GM06990 (cell line): ENCODE results near the gene RASSF8.
A peak's percentile ranks its signal among the peaks of the same experiment; 100 is the strongest.

Experiments
- DNase-seq: peaks from one replicate; pipeline ENCODE4 v3.0.0-alpha.2; 2011; ENCODE audit not compliant: insufficient read length; ENCODE audit errors: extremely low read depth
- H3K27me3 ChIP-seq: replicated peaks from 2 replicates; pipeline ENCODE4 v1.6.0; 2011; ENCODE audit warnings: low read length; ENCODE audit not compliant: control insufficient read depth, insufficient read depth
- H3K36me3 ChIP-seq: 2 replicates; pipeline ENCODE4 v1.5.1; 2011; ENCODE audit warnings: low read length; ENCODE audit not compliant: control insufficient read depth, insufficient read depth
- H3K4me3 ChIP-seq: replicated peaks from 2 replicates; pipeline ENCODE4 v1.5.1; 2011; ENCODE audit warnings: low read depth, mild to moderate bottlenecking, control low read depth, low read length
- TF ChIP-seq, protein P1 (sequence below): IDR thresholded peaks from 2 replicates; pipeline ENCODE4 v1.5.1; 2011; ENCODE audit warnings: low read length, control low read depth, mild to moderate bottlenecking, inconsistent platforms; ENCODE audit not compliant: insufficient read depth, poor library complexity, severe bottlenecking

The RASSF8 gene

DNA sequence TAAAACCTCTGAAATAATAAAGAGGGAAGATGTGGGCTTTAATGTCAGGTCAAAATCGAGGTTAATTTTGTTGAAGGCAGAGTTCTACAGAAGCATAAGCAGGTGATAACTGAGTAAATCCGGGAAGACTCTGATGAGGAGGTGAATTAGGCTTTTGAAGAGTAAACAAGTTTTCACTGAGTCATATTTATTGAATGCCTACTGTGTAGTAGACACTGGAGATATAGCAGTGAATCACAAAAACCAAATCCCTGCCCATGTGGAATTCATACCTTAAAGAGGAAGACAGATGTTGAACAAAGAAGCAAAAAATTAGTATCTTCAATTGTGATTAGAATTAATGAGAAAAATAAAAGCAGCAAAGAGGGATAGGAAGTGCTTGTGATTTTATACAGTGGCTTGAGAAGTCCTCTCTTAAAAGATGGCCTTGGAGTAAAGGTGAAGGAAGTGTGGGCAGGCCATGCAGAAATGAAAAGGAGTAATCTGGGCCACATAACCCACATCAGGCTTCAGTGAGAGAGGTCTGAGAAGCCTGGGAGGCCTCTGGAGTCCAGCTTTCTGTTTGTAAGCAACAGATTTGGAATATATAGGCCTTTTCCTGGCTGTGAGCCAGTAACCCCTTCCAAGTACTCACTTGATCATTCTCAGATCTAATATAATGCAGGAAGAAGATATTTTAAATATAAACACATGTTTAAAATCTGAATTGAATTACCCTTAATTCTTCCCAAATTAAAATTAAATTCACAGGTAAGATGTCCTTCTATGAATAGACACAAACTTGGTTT lies 119.6 kb downstream of the RASSF8 start:
- DNase-seq, result no peak
- Histone ChIP-seq H3K27me3 (no peaks in the 10 kb centered on the region), H3K4me3 (no peak overlapping the region), H3K36me3 (no peaks in the 10 kb centered on the region)
- TF ChIP-seq, protein P1, sequence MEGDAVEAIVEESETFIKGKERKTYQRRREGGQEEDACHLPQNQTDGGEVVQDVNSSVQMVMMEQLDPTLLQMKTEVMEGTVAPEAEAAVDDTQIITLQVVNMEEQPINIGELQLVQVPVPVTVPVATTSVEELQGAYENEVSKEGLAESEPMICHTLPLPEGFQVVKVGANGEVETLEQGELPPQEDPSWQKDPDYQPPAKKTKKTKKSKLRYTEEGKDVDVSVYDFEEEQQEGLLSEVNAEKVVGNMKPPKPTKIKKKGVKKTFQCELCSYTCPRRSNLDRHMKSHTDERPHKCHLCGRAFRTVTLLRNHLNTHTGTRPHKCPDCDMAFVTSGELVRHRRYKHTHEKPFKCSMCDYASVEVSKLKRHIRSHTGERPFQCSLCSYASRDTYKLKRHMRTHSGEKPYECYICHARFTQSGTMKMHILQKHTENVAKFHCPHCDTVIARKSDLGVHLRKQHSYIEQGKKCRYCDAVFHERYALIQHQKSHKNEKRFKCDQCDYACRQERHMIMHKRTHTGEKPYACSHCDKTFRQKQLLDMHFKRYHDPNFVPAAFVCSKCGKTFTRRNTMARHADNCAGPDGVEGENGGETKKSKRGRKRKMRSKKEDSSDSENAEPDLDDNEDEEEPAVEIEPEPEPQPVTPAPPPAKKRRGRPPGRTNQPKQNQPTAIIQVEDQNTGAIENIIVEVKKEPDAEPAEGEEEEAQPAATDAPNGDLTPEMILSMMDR, result no peak

DNA sequence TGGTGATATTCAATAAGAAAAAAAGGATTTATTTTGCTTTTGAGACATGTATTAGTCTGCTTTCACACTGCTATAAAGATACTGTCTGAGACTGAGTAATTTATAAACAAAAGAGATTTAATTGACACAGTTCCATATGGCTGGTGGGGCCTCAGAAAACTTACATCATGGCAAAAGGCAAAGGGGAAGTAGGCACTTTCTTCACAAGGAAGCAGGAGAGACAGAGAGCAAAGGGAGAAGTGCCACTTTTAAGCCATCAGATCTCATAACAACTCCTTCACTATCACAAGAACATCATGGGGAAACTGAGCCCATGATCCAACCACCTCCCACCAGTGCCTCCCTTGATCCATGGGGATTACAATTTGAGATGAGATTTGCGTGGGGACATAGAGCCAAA lies 122.4 kb downstream of the RASSF8 start:
- TF ChIP-seq, protein P1, result no peak
- Histone ChIP-seq H3K4me3 (no peak overlapping the region), H3K27me3 (no peaks in the 10 kb centered on the region), H3K36me3 (no peaks in the 10 kb centered on the region)
- no peak for DNase-seq

DNA sequence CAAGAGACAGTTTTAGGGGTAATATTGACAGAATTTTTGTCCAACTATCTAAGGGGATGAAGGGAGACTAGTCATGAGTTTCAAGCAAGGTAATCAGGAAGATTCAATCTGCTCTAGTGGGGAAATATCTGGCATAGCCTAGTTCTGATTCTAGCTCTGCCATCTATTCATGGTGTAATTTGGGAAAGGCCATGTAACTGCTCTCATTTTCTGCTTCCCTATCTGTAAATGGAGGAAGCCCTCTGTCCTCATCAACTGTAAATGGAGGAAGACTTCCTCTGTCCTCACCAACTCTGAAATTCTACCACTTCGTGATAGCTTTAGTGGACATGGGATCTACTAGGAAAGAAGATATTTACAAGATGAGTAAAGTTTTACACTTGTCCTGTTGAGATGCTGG lies 128.5 kb downstream of the RASSF8 start:
- DNase-seq, result no peak
- Histone ChIP-seq H3K4me3 (no peak overlapping the region), H3K36me3 (no peaks in the 10 kb centered on the region), H3K27me3 (no peaks in the 10 kb centered on the region)
- TF ChIP-seq, protein P1, result no peak

DNA sequence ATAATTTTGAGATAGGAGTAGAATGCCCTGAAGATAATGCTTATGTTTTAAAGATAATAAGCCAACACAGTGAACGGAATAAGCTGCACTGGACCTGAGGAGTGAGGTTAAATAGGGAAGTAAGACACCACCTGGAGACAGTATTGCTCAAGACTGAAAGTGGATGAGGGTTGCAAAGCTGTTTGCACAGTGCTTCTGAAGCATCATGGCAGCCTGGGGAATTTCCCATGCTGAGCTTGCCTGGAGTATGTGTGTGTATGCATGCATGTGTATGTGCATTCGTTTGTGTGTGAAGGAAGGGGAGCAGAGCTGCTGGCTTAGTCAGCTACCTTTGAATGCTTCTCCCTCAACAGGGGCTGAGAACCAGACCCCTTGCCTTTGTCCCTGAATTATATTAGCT lies 130.5 kb downstream of the RASSF8 start:
- no peaks in the 10 kb centered on the region for H3K36me3 ChIP-seq
- no peaks in the 10 kb centered on the region for H3K27me3 ChIP-seq
- TF ChIP-seq, protein P1, result no peak
- no peak overlapping the region for H3K4me3 ChIP-seq
- DNase-seq, result peak; percentile 15

GRCh38 chr12:26090836-26091510 lies 132.5 kb downstream of the RASSF8 start:
- TF ChIP-seq, protein P1, result no peak
- H3K4me3 ChIP-seq, result no peak overlapping the region
- no peaks in the 10 kb centered on the region for H3K36me3 ChIP-seq
- DNase-seq, result no peak
- H3K27me3 ChIP-seq, result no peaks in the 10 kb centered on the region; the same call in 1 of the 2 replicates
